HL-60 (cell line): Measurements from ENCODE around the gene LRRTM4.

Experiments
- DNase-seq, 2 experiments: peaks; one replicate each; pipeline ENCODE4 v3.0.0-alpha.2; 2010 to 2020; ENCODE audit warnings: low read depth in 1 of 2, low spot score in 1 of 2
- H3K27ac ChIP-seq: fragments of 250-450 bp; sonication (Bioruptor Pico); replicated peaks from 2 replicates; pipeline ENCODE4 v1.5.1; 2020; ENCODE audit warnings: mild to moderate bottlenecking, moderate library complexity
- H3K27me3 ChIP-seq: fragments of 250-450 bp; sonication (Bioruptor Pico); 2 replicates; pipeline ENCODE4 v1.5.1; 2021; ENCODE audit warnings: mild to moderate bottlenecking, moderate library complexity; ENCODE audit not compliant: insufficient read depth, poor library complexity, severe bottlenecking
- H3K4me3 ChIP-seq: replicated peaks from 2 replicates; pipeline ENCODE4 v1.5.1; 2011; ENCODE audit warnings: mild to moderate bottlenecking, control low read depth, low read length; ENCODE audit not compliant: insufficient read depth
- GABPA ChIP-seq: IDR thresholded peaks from 2 replicates; pipeline ENCODE4 v1.6.1; 2012; ENCODE audit warnings: low read depth
- POLR2AphosphoS5 ChIP-seq: IDR thresholded peaks from 2 replicates; pipeline ENCODE4 v1.6.1; 2012; ENCODE audit warnings: low read depth
- REST ChIP-seq: IDR thresholded peaks from 2 replicates; pipeline ENCODE4 v1.6.1; 2012; ENCODE audit warnings: low read depth; ENCODE audit not compliant: insufficient replicate concordance
- SPI1 ChIP-seq: IDR thresholded peaks from 2 replicates; pipeline ENCODE4 v1.6.1; 2012; ENCODE audit warnings: low read depth, mild to moderate bottlenecking, borderline replicate concordance
- TF ChIP-seq, protein P1 (sequence below): IDR thresholded peaks from one replicate; pipeline ENCODE4 v1.5.1; 2011; ENCODE audit warnings: low read length, control low read depth, inconsistent platforms; ENCODE audit not compliant: insufficient read depth

Gene LRRTM4

DNA sequence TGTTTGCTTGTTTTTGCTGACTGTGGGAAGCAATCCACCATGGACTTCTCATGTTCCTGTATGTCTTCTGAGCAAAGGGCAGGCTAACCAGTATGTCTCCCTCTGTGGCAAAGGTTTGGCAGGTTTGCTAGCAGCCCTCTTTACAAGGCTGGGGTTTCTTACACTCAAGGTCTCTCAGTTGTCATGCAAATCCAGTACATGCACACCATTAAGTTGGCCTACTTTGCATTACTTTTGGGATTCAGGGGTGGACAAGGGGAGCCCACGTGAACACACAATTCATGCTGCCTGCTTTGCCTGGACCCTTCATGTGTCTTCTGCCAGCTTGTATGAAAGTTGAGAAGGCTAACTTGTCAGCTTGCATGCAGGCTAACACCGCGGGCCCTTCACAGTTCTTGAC is 134.9 kb downstream of the LRRTM4 start:
- no peak for DNase-seq
- no peaks in the 10 kb centered on the region for H3K27me3 ChIP-seq
- H3K4me3 ChIP-seq = no peak overlapping the region
- no peak overlapping the region for H3K27ac ChIP-seq
- TF ChIP-seq POLR2AphosphoS5 (no peak), SPI1 (no peak)

DNA sequence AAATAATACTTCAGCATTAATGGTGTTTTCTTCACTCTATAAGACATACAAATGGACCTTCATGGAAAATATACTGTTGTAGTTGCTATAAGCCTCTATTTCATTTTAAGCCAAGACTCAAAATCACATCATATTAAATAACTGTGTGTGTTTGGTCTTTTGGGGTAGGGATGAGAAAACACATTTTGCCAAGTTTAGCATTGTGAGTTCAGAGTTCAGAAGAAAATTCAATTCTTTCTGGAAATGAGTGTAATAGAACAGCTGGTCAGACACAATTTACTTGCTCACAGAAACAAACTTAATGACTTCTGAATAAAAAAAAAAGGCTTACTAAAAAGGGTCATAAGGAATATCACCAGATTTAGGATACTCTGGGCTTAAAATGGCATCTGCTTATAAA is 149.5 kb downstream of the LRRTM4 start:
- no peak for TF ChIP-seq REST
- TF ChIP-seq GABPA = no peak
- TF ChIP-seq POLR2AphosphoS5 = no peak
- TF ChIP-seq, protein P1, sequence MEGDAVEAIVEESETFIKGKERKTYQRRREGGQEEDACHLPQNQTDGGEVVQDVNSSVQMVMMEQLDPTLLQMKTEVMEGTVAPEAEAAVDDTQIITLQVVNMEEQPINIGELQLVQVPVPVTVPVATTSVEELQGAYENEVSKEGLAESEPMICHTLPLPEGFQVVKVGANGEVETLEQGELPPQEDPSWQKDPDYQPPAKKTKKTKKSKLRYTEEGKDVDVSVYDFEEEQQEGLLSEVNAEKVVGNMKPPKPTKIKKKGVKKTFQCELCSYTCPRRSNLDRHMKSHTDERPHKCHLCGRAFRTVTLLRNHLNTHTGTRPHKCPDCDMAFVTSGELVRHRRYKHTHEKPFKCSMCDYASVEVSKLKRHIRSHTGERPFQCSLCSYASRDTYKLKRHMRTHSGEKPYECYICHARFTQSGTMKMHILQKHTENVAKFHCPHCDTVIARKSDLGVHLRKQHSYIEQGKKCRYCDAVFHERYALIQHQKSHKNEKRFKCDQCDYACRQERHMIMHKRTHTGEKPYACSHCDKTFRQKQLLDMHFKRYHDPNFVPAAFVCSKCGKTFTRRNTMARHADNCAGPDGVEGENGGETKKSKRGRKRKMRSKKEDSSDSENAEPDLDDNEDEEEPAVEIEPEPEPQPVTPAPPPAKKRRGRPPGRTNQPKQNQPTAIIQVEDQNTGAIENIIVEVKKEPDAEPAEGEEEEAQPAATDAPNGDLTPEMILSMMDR = no peak
- TF ChIP-seq SPI1 = no peak
- H3K4me3 ChIP-seq = no peak overlapping the region
- no peaks in the 10 kb centered on the region for H3K27me3 ChIP-seq
- DNase-seq = no peak
- no peak overlapping the region for H3K27ac ChIP-seq

GRCh38 chr2:77370511-77370910 is 151.7 kb downstream of the LRRTM4 start:
- Histone ChIP-seq H3K27me3 (no peaks in the 10 kb centered on the region), H3K27ac (no peak overlapping the region), H3K4me3 (no peak overlapping the region)
- TF ChIP-seq SPI1 (no peak), POLR2AphosphoS5 (no peak)
- DNase-seq = no peak

DNA sequence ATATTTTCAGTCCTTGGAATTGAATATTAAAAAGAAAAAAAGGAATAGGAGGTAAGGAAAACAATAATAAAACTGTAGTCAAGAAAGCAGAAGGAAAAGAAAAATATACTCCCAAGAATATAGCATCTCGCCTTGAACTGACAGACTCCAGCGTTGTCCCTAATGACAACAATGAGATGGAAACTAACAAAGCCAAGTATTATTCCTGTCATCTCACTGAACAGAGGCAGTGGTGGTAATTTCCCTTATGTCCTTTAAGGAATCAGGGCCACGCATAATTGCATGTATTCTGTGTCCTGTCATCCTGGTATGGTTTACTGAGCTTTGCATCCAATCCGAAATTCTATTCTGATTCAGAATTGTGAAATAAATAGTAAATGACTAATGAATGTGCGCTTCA is 158.9 kb downstream of the LRRTM4 start:
- Histone ChIP-seq H3K27ac (no peak overlapping the region), H3K27me3 (no peaks in the 10 kb centered on the region), H3K4me3 (no peak overlapping the region)
- DNase-seq = no peak
- TF ChIP-seq, protein P1 = no peak
- TF ChIP-seq SPI1 (no peak), REST (no peak), GABPA (no peak), POLR2AphosphoS5 (no peak)

DNA sequence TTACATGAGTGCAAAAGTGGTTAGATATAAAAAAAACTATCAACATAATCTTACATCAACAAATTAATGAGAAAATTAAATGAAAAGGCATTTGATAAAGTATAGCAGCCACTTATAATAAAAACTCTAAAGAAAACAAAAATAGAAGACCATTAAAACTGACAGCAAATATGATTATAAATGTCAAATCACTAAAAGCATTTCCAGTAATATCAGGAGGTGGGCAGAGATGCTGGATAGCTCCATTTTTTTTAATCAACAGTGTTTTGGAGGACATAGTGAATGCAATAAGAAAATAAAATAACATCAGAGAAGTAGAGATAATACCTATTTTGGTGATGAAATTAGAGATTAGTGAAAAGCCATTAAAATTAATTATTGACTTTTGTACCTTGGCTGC is 173.4 kb downstream of the LRRTM4 start:
- no peak for DNase-seq
- H3K27ac ChIP-seq = no peak overlapping the region
- no peak overlapping the region for H3K4me3 ChIP-seq
- TF ChIP-seq POLR2AphosphoS5 (no peak), SPI1 (no peak), GABPA (no peak), REST (no peak)
- TF ChIP-seq, protein P1 = no peak
- H3K27me3 ChIP-seq = no peaks in the 10 kb centered on the region
